Thyroid gland (tissue), 4 donors: ENCODE results near the gene ARHGAP18.

Experiments used
- POLR2A ChIP-seq, 2 donors: fragments of 450-650 bp; IDR thresholded peaks; one replicate each; pipeline ENCODE4 v1.6.1; 2017; ENCODE audit warnings: antibody characterized with exemption in 2 of 2, mild to moderate bottlenecking in 2 of 2, moderate library complexity in 1 of 2
- TF ChIP-seq, protein P1 (sequence below), 6 experiments: fragments of 200-600 bp in 3 of 6; fragments of 450-650 bp in 3 of 6; sonication (generic) in 3 of 6; IDR thresholded peaks; one replicate each; pipeline ENCODE4 v1.5.1; 2016 to 2019; ENCODE audit warnings: antibody characterized with exemption in 6 of 6, mild to moderate bottlenecking in 2 of 6, inconsistent platforms in 1 of 6, moderate library complexity in 1 of 6

GRCh38 chr6:129705212-129705611, 4.8 kb downstream of the ARHGAP18 start:
- TF ChIP-seq, protein P1, sequence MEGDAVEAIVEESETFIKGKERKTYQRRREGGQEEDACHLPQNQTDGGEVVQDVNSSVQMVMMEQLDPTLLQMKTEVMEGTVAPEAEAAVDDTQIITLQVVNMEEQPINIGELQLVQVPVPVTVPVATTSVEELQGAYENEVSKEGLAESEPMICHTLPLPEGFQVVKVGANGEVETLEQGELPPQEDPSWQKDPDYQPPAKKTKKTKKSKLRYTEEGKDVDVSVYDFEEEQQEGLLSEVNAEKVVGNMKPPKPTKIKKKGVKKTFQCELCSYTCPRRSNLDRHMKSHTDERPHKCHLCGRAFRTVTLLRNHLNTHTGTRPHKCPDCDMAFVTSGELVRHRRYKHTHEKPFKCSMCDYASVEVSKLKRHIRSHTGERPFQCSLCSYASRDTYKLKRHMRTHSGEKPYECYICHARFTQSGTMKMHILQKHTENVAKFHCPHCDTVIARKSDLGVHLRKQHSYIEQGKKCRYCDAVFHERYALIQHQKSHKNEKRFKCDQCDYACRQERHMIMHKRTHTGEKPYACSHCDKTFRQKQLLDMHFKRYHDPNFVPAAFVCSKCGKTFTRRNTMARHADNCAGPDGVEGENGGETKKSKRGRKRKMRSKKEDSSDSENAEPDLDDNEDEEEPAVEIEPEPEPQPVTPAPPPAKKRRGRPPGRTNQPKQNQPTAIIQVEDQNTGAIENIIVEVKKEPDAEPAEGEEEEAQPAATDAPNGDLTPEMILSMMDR (IDR thresholded peaks at IDR 0.05) = no peak
- TF ChIP-seq POLR2A (IDR thresholded peaks at IDR 0.05) = no peak
